PFSK-1 (cell line): ENCODE measurements around the gene ADGRL2.

Source experiments
- POLR2AphosphoS5 ChIP-seq: IDR thresholded peaks from 2 replicates; pipeline ENCODE4 v1.6.1; 2012; ENCODE audit warnings: low read depth, mild to moderate bottlenecking, control low read depth, low read length, moderate library complexity
- REST ChIP-seq, 2 experiments: IDR thresholded peaks; 2 replicates each; pipeline versions ENCODE4 v1.6.1 to v1.8.0; 2011 to 2012; ENCODE audit warnings: low read depth in 2 of 2, low read length in 2 of 2, control low read depth in 1 of 2, inconsistent platforms in 1 of 2, mild to moderate bottlenecking in 1 of 2, moderate library complexity in 1 of 2; ENCODE audit not compliant: insufficient read depth in 1 of 2
- SIN3A ChIP-seq: IDR thresholded peaks from 2 replicates; pipeline ENCODE4 v1.6.1; 2012; ENCODE audit warnings: mild to moderate bottlenecking, low read length, moderate library complexity, borderline replicate concordance; ENCODE audit not compliant: insufficient read depth
- TAF1 ChIP-seq: IDR thresholded peaks from 2 replicates; pipeline ENCODE4 v1.6.1; 2012; ENCODE audit warnings: low read length, control low read depth, borderline replicate concordance; ENCODE audit not compliant: insufficient read depth

GRCh38 chr1:81936853-81937252, 136.1 kb downstream of the ADGRL2 start:
- no peak for TF ChIP-seq REST (IDR thresholded peaks at IDR 0.05; ENCODE audit: insufficient read depth in 1 of 2, low read depth in 2 of 2, low read length in 2 of 2)
- no peak for TF ChIP-seq SIN3A
- TF ChIP-seq TAF1 = no peak
- no peak for TF ChIP-seq POLR2AphosphoS5
